ENCODE results near the gene IL1RN.

- no peak for TF ChIP-seq CTCF (conservative IDR thresholded peaks at IDR 0.05)
- no peak for TF ChIP-seq ZFX (IDR thresholded peaks at IDR 0.05)
Observed at GRCh38 chr2:113171334-113172075, 44.1 kb downstream of the IL1RN start.
